K562 (cell line): ENCODE data around the gene FKBP2. TPM values are rescaled to one million over a fixed set of nuclear protein-coding genes. Genes with fewer than 3 reads are reported as not detected.

ENCODE experiments used
- ARID3B ChIP-seq: fragments of 250-450 bp; sonication (Bioruptor Pico); IDR thresholded peaks from 2 replicates; pipeline ENCODE4 v1.4.0; 2020; ENCODE audit warnings: borderline replicate concordance
- ELF1 ChIP-seq: fragments of 200-800 bp; sonication (Bioruptor generic); IDR thresholded peaks from 2 replicates; pipeline ENCODE4 v1.6.1; 2016; ENCODE audit warnings: missing genetic modification characterization, missing compliant biosample characterization
- ETS2 ChIP-seq: IDR thresholded peaks from 2 replicates; pipeline ENCODE4 v1.6.1; 2016; ENCODE audit warnings: borderline replicate concordance, missing genetic modification characterization, mild to moderate bottlenecking, moderate library complexity, missing compliant biosample characterization; ENCODE audit not compliant: poor library complexity, severe bottlenecking
- HEY1 ChIP-seq: fragments of 250-450 bp; sonication (Bioruptor Pico); IDR thresholded peaks from 2 replicates; pipeline ENCODE4 v1.5.0; 2020; ENCODE audit warnings: mild to moderate bottlenecking, moderate library complexity, borderline replicate concordance
- HSF4 ChIP-seq: fragments of 250-450 bp; sonication (Bioruptor Pico); IDR thresholded peaks from 2 replicates; pipeline ENCODE4 v2.1.2; 2022; ENCODE audit warnings: mild to moderate bottlenecking, moderate library complexity, borderline replicate concordance
- NCOA6 ChIP-seq: fragments of 450-650 bp; IDR thresholded peaks from 2 replicates; pipeline ENCODE4 v1.6.1; 2017; ENCODE audit warnings: mild to moderate bottlenecking
- NFE2L1 ChIP-seq: fragments of 450-650 bp; IDR thresholded peaks from 2 replicates; pipeline ENCODE4 v1.6.1; 2016; ENCODE audit warnings: missing genetic modification characterization, low read depth, mild to moderate bottlenecking, missing compliant biosample characterization, moderate library complexity, borderline replicate concordance
- NR2C1 ChIP-seq, 2 experiments: fragments of 450-650 bp; IDR thresholded peaks; 2 replicates each; pipeline ENCODE4 v1.6.1; 2017; ENCODE audit warnings: mild to moderate bottlenecking in 2 of 2, antibody characterized with exemption in 1 of 2, inconsistent platforms in 1 of 2, missing compliant biosample characterization in 1 of 2, missing genetic modification characterization in 1 of 2
- SAP30 ChIP-seq: fragments of 200-600 bp; sonication (generic); IDR thresholded peaks from 2 replicates; pipeline ENCODE4 v1.6.1; 2012; ENCODE audit warnings: borderline replicate concordance, low read depth, mild to moderate bottlenecking, moderate library complexity, low read length, control low read depth, inconsistent platforms; ENCODE audit not compliant: insufficient read depth, poor library complexity, severe bottlenecking
- ZBTB33 ChIP-seq: sonication (generic); formaldehyde crosslinking; IDR thresholded peaks from 2 replicates; pipeline ENCODE4 v1.8.1; 2023; ENCODE audit warnings: mild to moderate bottlenecking, missing genetic modification reagents
- ZFX ChIP-seq: sonication (generic); formaldehyde crosslinking; IDR thresholded peaks from 2 replicates; pipeline ENCODE4 v1.8.0; 2022; ENCODE audit warnings: mild to moderate bottlenecking, missing genetic modification reagents, moderate library complexity
- ZNF347 ChIP-seq: fragments of 450-650 bp; formaldehyde crosslinking; IDR thresholded peaks from 2 replicates; pipeline ENCODE4 v1.4.0; 2020; ENCODE audit warnings: low read depth, mild to moderate bottlenecking, moderate library complexity
- ZNF561 ChIP-seq: fragments of 450-650 bp; formaldehyde crosslinking; conservative IDR thresholded peaks from 2 replicates; pipeline ENCODE4 v1.4.0; 2020; ENCODE audit warnings: mild to moderate bottlenecking, moderate library complexity
- polyA plus RNA-seq, 8 experiments: library from polyadenylated mRNA; depleted of rRNA in 4 of 8; stranded (reverse) in 5 of 8; unstranded in 3 of 8; fragments of >200 nt; fragmentation: Nextera tagmentation in 2 of 8; fragmentation: Illumina TruSeq in 1 of 8; extraction: Ambion mirVana in 2 of 8; extraction: Trizol in 1 of 8; gene quantifications; 2 replicates each; pipeline versions ENCODE4 v1.2.1 to v1.2.3, GENCODE V29; 2011 to 2014; ENCODE audit warnings: inconsistent platforms in 1 of 8, missing spikeins in 1 of 8
- total RNA-seq, 7 experiments: library from RNA; depleted of rRNA in 6 of 7; stranded (reverse); fragments of >200 nt in 6 of 7; fragmentation: Illumina TruSeq in 2 of 7; extraction: Trizol in 2 of 7; gene quantifications; 2 replicates each; pipeline versions ENCODE4 v1.2.1 to v1.2.3, GENCODE V29; 2011 to 2021; ENCODE audit warnings: low replicate concordance in 1 of 7
- TF ChIP-seq, protein P1 (sequence below): fragments of 150-350 bp; conservative IDR thresholded peaks from 2 replicates; pipeline ENCODE4 v1.6.1; 2014; ENCODE audit warnings: low read length
- TF ChIP-seq, protein P2 (sequence below): fragments of 250-450 bp; sonication (Bioruptor Pico); IDR thresholded peaks from 2 replicates; pipeline ENCODE4 v1.8.0; 2021; ENCODE audit warnings: moderate library complexity, mild to moderate bottlenecking, inconsistent platforms
- TF ChIP-seq, protein P3 (sequence below): fragments of 250-450 bp; sonication (Bioruptor Pico); IDR thresholded peaks from 2 replicates; pipeline ENCODE4 v1.8.0; 2021; ENCODE audit warnings: moderate library complexity, mild to moderate bottlenecking, inconsistent platforms

The FKBP2 gene
- total and polyA plus RNA-seq, 9 of the 15 experiments (the other 6 are each of a cell fraction or from before 2014, with no cell fraction given) = 3.5 to 151 (median 58.1) TPM

- TF ChIP-seq, protein P1, sequence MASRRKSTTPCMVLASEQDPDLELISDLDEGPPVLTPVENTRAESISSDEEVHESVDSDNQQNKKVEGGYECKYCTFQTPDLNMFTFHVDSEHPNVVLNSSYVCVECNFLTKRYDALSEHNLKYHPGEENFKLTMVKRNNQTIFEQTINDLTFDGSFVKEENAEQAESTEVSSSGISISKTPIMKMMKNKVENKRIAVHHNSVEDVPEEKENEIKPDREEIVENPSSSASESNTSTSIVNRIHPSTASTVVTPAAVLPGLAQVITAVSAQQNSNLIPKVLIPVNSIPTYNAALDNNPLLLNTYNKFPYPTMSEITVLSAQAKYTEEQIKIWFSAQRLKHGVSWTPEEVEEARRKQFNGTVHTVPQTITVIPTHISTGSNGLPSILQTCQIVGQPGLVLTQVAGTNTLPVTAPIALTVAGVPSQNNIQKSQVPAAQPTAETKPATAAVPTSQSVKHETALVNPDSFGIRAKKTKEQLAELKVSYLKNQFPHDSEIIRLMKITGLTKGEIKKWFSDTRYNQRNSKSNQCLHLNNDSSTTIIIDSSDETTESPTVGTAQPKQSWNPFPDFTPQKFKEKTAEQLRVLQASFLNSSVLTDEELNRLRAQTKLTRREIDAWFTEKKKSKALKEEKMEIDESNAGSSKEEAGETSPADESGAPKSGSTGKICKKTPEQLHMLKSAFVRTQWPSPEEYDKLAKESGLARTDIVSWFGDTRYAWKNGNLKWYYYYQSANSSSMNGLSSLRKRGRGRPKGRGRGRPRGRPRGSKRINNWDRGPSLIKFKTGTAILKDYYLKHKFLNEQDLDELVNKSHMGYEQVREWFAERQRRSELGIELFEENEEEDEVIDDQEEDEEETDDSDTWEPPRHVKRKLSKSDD = no peak
- TF ChIP-seq ELF1 (no peak), NCOA6 (no peak), ARID3B (no peak), ETS2 (no peak), ZFX (CRISPR knock-in tag) (no peak), HSF4 (CRISPR knock-in tag) (no peak), NR2C1 (IDR thresholded peaks at IDR 0.05) (0 out of 2 replicates have a peak, but pooled peaks have one; percentile 8), NR2C1 (tag; IDR thresholded peaks at IDR 0.05) (peak; percentile 7; the same call in 1 of the 2 replicates), ZNF561 (CRISPR knock-in tag) (no peak), ZBTB33 (no peak), HEY1 (no peak), ZNF347 (CRISPR knock-in tag) (no peak), SAP30 (peak; percentile 59), NFE2L1 (tag) (no peak)
- TF ChIP-seq, protein P2, sequence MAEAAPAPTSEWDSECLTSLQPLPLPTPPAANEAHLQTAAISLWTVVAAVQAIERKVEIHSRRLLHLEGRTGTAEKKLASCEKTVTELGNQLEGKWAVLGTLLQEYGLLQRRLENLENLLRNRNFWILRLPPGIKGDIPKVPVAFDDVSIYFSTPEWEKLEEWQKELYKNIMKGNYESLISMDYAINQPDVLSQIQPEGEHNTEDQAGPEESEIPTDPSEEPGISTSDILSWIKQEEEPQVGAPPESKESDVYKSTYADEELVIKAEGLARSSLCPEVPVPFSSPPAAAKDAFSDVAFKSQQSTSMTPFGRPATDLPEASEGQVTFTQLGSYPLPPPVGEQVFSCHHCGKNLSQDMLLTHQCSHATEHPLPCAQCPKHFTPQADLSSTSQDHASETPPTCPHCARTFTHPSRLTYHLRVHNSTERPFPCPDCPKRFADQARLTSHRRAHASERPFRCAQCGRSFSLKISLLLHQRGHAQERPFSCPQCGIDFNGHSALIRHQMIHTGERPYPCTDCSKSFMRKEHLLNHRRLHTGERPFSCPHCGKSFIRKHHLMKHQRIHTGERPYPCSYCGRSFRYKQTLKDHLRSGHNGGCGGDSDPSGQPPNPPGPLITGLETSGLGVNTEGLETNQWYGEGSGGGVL (CRISPR knock-in tag) = no peak
- TF ChIP-seq, protein P3, sequence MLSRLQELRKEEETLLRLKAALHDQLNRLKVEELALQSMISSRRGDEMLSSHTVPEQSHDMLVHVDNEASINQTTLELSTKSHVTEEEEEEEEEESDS = no peak
These were observed 5.1 kb downstream of the FKBP2 start (continued) for GRCh38 chr11:64245797-64246620.
